Measurements from ENCODE around the gene CDCA7L.
"Not testable (repeated sequence)": the region's sequence is repeated elsewhere in the genome, so short reads cannot be mapped to it uniquely, and the experiment has no call there.

Gene CDCA7L

GRCh38 chr7:21903020-21903786 lies 42.5 kb downstream of the CDCA7L start:
- no peak for DNase-seq

- no peak for DNase-seq
Measured at GRCh38 chr7:21902240-21902639, 43.5 kb downstream of the CDCA7L start.

GRCh38 chr7:21898265-21898930 lies 47.3 kb downstream of the CDCA7L start:
- no peak for DNase-seq

GRCh38 chr7:21893401-21893800 lies 52.3 kb downstream of the CDCA7L start:
- no peak for DNase-seq

GRCh38 chr7:21891291-21891690 lies 54.4 kb downstream of the CDCA7L start:
- no peak for DNase-seq

GRCh38 chr7:21887779-21888178 lies 57.9 kb downstream of the CDCA7L start:
- no peak for DNase-seq

GRCh38 chr7:21887353-21887752 lies 58.3 kb downstream of the CDCA7L start:
- DNase-seq: no peak

GRCh38 chr7:21886396-21886795 lies 59.3 kb downstream of the CDCA7L start:
- DNase-seq: no peak

- DNase-seq: no peak
Measured at GRCh38 chr7:21884496-21884895, 61.2 kb downstream of the CDCA7L start.

GRCh38 chr7:21883501-21883900 lies 62.2 kb downstream of the CDCA7L start:
- not testable (repeated sequence) for DNase-seq

- no peak for DNase-seq
Measured at GRCh38 chr7:21883069-21883468, 62.6 kb downstream of the CDCA7L start.

GRCh38 chr7:21869785-21870402 lies 75.8 kb downstream of the CDCA7L start:
- DNase-seq: no peak

GRCh38 chr7:21868576-21868850 lies 77.2 kb downstream of the CDCA7L start:
- DNase-seq: no peak

GRCh38 chr7:21867816-21868575 lies 77.7 kb downstream of the CDCA7L start:
- no peak for DNase-seq

GRCh38 chr7:21867226-21867625 lies 78.5 kb downstream of the CDCA7L start:
- no peak for DNase-seq

GRCh38 chr7:21866731-21867130 lies 79.0 kb downstream of the CDCA7L start:
- no peak for DNase-seq

- not testable (repeated sequence) for DNase-seq
Measured at GRCh38 chr7:21865631-21866204, 80.0 kb downstream of the CDCA7L start.

GRCh38 chr7:21851559-21851967 lies 94.1 kb downstream of the CDCA7L start:
- no peak for DNase-seq

All from NCI-H524 (cell line).